HEK293T (cell line): ENCODE results near the gene TMEM11.

Experiments used
- CTCF ChIA-PET: fragments of 350-600 bp; formaldehyde crosslinking; extraction: SDS; loops from one replicate; lab custom pipeline; 2021; ENCODE audit warnings: antibody characterized with exemption, inconsistent platforms; lab: Yijun Ruan, JAX
- POLR2A ChIA-PET: fragments of 350-600 bp; formaldehyde crosslinking; extraction: SDS; loops from one replicate; lab custom pipeline; 2020; ENCODE audit warnings: antibody characterized with exemption, inconsistent platforms; lab: Yijun Ruan, JAX
- DNase-seq: peaks from one replicate; pipeline ENCODE4 v3.0.0; 2012; ENCODE audit warnings: mixed read lengths; ENCODE audit errors: extremely low spot score
- ARNT ChIP-seq: fragments of 450-650 bp; IDR thresholded peaks from 2 replicates; pipeline ENCODE4 v1.6.1; 2017; ENCODE audit warnings: mild to moderate bottlenecking
- BHLHE40 ChIP-seq: fragments of 450-650 bp; IDR thresholded peaks from 2 replicates; pipeline ENCODE4 v1.6.1; 2016; ENCODE audit warnings: mild to moderate bottlenecking, moderate library complexity, borderline replicate concordance
- CTBP1 ChIP-seq: fragments of 450-650 bp; IDR thresholded peaks from 2 replicates; pipeline ENCODE4 v1.6.1; 2016; ENCODE audit warnings: borderline replicate concordance
- ELF4 ChIP-seq: fragments of 450-650 bp; IDR thresholded peaks from 2 replicates; pipeline ENCODE4 v1.6.1; 2017; ENCODE audit warnings: antibody characterized with exemption
- FOXA1 ChIP-seq: fragments of 450-650 bp; IDR thresholded peaks from 2 replicates; pipeline ENCODE4 v1.6.1; 2016; ENCODE audit warnings: mild to moderate bottlenecking
- FOXK2 ChIP-seq: fragments of 450-650 bp; IDR thresholded peaks from 2 replicates; pipeline ENCODE4 v1.6.1; 2016; ENCODE audit warnings: mild to moderate bottlenecking
- FOXM1 ChIP-seq: fragments of 450-650 bp; IDR thresholded peaks from 2 replicates; pipeline ENCODE4 v1.6.1; 2017; ENCODE audit warnings: mild to moderate bottlenecking, borderline replicate concordance
- HDGF ChIP-seq: fragments of 450-650 bp; IDR thresholded peaks from 2 replicates; pipeline ENCODE4 v1.6.1; 2017; ENCODE audit warnings: antibody characterized with exemption, borderline replicate concordance
- L3MBTL2 ChIP-seq: fragments of 450-650 bp; conservative IDR thresholded peaks from 2 replicates; pipeline ENCODE4 v1.6.1; 2016; ENCODE audit warnings: mild to moderate bottlenecking
- LEF1 ChIP-seq: fragments of 450-650 bp; IDR thresholded peaks from 2 replicates; pipeline ENCODE4 v1.6.1; 2017; ENCODE audit warnings: mild to moderate bottlenecking, borderline replicate concordance
- NFRKB ChIP-seq: fragments of 450-650 bp; IDR thresholded peaks from 2 replicates; pipeline ENCODE4 v1.6.1; 2016; ENCODE audit warnings: mild to moderate bottlenecking, moderate library complexity
- PKNOX1 ChIP-seq: fragments of 450-650 bp; IDR thresholded peaks from 2 replicates; pipeline ENCODE4 v1.6.1; 2016
- SP1 ChIP-seq: fragments of 450-650 bp; IDR thresholded peaks from 2 replicates; pipeline ENCODE4 v1.6.1; 2017
- SUZ12 ChIP-seq: fragments of 450-650 bp; IDR thresholded peaks from 2 replicates; pipeline ENCODE4 v1.6.1; 2016; ENCODE audit warnings: mild to moderate bottlenecking
- TARDBP ChIP-seq: fragments of 450-650 bp; IDR thresholded peaks from 2 replicates; pipeline ENCODE4 v1.6.1; 2016
- ZNF384 ChIP-seq: fragments of 450-650 bp; IDR thresholded peaks from 2 replicates; pipeline ENCODE4 v1.6.1; 2016

TMEM11 gene

GRCh38 chr17:21214777-21215541, 998 bp upstream of the TMEM11 start:
- DNase-seq, result no peak
- TF ChIP-seq SP1 (no peak), LEF1 (no peak), TARDBP (no peak), ZNF384 (no peak), ELF4 (no peak), HDGF (no peak; the same call in 1 of the 2 replicates), FOXA1 (no peak), L3MBTL2 (no peak), SUZ12 (no peak), FOXM1 (no peak), PKNOX1 (no peak), CTBP1 (no peak), ARNT (no peak), NFRKB (no peak), FOXK2 (no peak), BHLHE40 (no peak)
- POLR2A ChIA-PET, result interaction anchor here (0.6 to 3.1 kb wide), 5 partner anchors 20 to 172 kb away, joined by 3 to 13 read pairs (median 4); partner anchors contain the start of genes DHRS7B and USP22
- CTCF ChIA-PET, result interaction anchor here (1.0 kb wide), 1 partner anchor 14 kb away, joined by 3 read pairs; no protein-coding TSS in a partner anchor

DNA sequence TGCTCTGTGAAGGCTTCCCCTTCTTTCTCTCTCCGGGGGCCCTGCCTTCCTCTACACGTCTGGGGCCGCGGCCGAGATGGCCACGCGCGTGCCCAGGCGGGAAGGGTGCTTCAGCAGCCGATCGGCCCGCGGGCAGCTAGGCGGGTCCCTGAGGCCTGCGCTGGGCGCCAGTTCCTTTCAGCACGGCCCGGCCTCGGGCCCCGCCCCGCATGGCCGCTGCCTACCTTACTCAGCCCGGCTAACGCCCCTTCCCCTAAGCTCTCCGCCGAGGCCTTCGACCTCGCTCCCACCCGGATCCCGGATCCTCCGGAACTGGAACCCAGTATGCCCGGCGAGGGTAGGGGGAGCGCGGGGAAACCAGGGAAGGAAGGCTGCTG, 335 bp downstream of the TMEM11 start:
- peak; percentile 43 for DNase-seq
- CTCF ChIA-PET, result interaction anchor here (1.9 kb wide), 1 partner anchor 26 kb away, joined by 5 read pairs; no protein-coding TSS in a partner anchor
- no peak for TF ChIP-seq ARNT
- no peak for TF ChIP-seq TARDBP
- TF ChIP-seq SP1, result no peak
- TF ChIP-seq SUZ12, result no peak
- no peak for TF ChIP-seq ZNF384
- no peak for TF ChIP-seq FOXM1
- no peak for TF ChIP-seq BHLHE40
- no peak for TF ChIP-seq FOXA1
- no peak for TF ChIP-seq HDGF
- no peak for TF ChIP-seq FOXK2
- no peak for TF ChIP-seq ELF4
- no peak for TF ChIP-seq NFRKB
- no peak for TF ChIP-seq LEF1
- no peak for TF ChIP-seq CTBP1
- TF ChIP-seq L3MBTL2, result no peak
- no peak for TF ChIP-seq PKNOX1
- POLR2A ChIA-PET, result interaction anchor here (0.7 to 3.1 kb wide), 10 partner anchors 12 to 171 kb away, joined by 3 to 13 read pairs (median 4); partner anchors contain the start of genes DHRS7B and USP22

- TF ChIP-seq ELF4 (no peak), ARNT (no peak), CTBP1 (no peak), TARDBP (no peak), PKNOX1 (no peak), SUZ12 (no peak), L3MBTL2 (no peak), SP1 (no peak), LEF1 (no peak), HDGF (no peak), ZNF384 (no peak), FOXK2 (no peak)
- POLR2A ChIA-PET, result interaction anchor here (0.7 to 3.1 kb wide), 10 partner anchors 12 to 170 kb away, joined by 3 to 13 read pairs (median 4); partner anchors contain the start of genes DHRS7B and USP22
- CTCF ChIA-PET, result interaction anchor here (1.9 kb wide), 1 partner anchor 27 kb away, joined by 5 read pairs; no protein-coding TSS in a partner anchor
- no peak for DNase-seq
These were observed 929 bp downstream of the TMEM11 start for GRCh38 chr17:21212826-21213637.

GRCh38 chr17:21211825-21212479, 2.0 kb downstream of the TMEM11 start:
- ChIA-PET POLR2A (interaction anchor here (1.8 kb wide), 1 partner anchor 113 kb away, joined by 9 read pairs; no protein-coding TSS in a partner anchor), CTCF (interaction anchor here (1.9 kb wide), 1 partner anchor 28 kb away, joined by 5 read pairs; no protein-coding TSS in a partner anchor)
- no peak for TF ChIP-seq ZNF384
- TF ChIP-seq TARDBP, result no peak
- no peak for TF ChIP-seq CTBP1
- TF ChIP-seq ARNT, result no peak
- DNase-seq, result no peak

- no peak for DNase-seq
- no peak for TF ChIP-seq NFRKB
- TF ChIP-seq CTBP1, result no peak
- TF ChIP-seq ELF4, result no peak
- TF ChIP-seq BHLHE40, result no peak
- ChIA-PET CTCF (no interaction called here), POLR2A (no interaction called here)
These were observed 3.4 kb downstream of the TMEM11 start for GRCh38 chr17:21210411-21211076.
